ENCODE measurements around the gene TIAM2.
"Not testable (repeated sequence)": the region's sequence is repeated elsewhere in the genome, so short reads cannot be mapped to it uniquely, and the experiment has no call there.

Gene TIAM2

DNA sequence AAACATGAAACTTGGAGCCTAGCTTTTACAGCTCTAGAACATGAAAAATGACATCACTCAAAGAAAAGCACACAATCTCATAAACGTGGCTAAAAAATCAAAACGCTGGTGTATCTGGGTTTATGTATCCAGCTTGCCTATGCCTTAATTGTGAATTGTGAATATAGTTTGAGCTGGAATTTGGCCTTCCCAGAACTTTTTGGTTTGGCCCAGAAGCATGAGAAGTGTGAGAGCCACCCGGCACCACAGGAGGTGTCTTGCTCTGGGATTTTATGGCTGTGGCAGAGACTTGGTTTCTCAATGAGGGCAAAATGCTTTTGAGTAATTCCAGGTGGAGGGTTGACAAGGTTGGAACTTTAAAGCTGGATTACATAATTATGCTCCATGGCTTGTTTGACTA, 69.2 kb downstream of the TIAM2 start:
- no peak for DNase-seq

DNA sequence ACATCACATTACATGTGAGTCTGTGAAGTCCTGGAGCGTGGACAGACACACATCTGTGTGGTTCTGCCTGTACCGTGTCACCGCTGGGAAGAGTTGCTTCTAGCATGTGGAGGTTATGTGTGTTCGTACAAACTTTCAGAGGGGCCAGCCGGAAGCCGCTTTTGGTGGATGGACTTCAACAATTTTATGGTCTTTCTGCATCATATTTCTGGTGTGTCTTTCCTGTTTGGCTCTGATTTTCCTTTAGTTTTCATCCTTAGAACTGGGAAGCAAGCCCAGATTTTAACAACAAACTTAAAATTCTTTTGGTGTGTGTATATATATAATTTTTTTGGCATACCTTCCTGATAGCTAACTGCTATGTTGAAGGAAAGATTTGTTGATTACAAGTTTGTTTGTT, 71.2 kb downstream of the TIAM2 start:
- DNase-seq: no peak

DNA sequence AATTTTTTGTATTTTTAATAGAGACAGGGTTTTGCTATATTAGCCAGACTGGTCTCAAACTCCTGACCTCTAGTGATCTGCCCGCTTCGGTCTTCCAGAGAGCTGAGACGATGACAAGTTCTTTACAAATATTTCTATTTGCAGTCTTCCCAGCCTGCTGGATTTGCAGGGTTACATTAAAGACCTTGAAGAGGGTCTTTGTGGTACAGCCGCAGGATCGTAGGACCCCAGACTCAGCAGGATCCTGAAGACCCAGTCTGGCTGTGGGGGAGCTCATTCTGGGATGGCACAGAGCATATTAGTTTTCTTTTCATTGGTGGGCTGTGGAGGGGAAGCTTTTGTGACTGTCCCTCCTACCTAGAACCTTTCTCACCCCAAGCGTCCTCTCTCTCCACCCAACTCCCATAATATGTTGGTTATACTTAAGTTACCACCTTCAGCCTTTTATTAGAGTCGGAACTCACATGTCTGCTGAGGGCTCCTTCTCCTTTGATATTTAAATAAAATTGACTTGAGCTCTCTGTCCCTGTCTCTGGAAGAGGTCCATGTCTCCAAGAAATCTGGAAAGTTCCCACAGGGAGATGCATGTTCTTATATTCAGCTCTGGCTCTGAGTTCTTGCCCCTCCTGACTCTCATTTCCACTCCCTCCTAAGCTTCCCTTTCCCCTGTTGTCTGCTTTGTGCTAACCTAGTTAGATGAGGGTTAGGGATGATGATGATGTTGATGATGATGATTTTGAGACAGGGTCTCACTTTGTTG, 72.0 kb downstream of the TIAM2 start:
- no peak for DNase-seq

DNA sequence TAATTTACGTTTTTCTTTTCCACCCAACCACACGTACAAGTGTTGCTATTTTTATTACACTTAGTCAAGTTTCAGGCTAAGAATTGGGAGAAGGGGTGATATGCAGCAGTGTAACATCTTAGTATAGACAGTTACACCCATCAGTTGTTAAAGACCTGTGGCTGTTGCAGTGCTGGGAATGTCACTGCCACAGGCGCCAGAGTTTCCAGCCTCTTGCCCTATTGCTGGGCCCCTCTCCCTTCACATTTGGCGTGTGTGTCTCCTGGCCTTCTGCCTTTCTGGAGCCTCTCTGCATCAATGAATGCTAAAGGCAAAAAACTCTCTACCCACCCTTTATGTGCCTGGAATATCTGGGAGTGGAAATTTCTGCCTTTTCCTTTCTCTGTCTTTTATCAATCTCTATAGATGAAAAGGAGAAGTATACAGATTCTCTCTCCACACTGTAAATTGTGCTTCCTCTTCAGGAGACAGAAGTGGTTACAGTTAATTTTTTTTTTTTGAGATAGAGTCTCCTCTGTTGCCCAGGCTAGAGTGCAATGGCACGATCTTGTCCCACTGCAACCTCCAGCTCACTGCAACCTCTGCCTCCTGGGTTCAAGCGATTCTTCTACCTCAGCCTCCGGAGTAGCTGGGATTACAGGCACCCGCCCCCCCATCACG, 73.0 kb downstream of the TIAM2 start:
- peak; percentile 18 to 38 for DNase-seq

DNA sequence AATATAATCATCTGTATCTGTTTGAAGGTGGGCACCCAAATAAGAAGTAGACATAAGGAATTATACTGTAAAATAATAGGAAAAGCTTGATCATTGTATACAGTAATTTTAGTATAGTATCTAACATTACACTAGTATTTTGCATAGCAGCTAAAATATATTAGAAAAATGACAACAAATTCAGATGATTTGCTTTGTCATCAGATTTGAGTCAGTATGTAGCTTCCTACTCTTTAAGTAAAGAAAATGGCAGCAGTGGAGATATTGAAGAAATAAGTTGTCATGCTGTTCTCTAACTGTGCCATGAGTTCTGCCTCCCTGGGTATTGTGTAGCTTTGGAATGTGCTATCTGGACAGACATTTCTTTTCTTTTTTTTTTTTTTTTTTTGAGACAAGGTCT, 74.4 kb downstream of the TIAM2 start:
- DNase-seq: no peak

DNA sequence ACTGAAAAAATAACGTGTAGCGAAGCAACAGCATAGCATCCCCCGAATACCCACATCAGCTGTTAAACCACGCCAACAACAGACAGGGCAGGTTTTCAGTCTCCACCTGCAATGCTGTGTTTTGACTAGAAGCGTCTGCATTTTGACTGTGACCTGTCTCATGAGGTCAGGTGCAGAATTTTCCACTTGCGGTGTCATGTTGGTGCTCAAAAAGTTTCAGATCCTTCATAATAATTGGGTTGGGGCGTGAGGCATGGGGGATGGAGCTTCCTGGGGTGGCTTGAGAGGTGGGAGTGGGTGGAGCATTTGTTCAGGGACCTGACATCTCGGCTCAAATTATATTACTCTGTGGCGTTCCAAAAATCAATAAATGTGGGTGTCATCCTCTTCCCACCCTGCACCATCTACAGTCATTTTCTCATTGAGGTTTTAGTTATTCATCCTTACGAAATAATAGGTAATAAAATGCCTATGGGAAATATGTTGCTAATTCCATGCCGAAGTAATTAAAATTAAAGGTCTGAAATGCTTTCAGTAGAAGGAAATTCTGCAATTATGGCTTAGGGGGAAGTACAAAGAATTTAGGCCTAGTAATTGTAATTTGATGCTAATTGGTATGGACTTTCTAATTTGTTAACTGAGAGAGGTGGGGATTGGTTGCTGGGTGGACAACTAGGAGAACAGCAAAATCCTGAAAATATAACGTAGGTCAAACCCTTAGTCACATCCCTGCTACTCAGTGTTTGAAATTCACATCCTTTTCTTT, 81.0 kb downstream of the TIAM2 start:
- no peak for DNase-seq

DNA sequence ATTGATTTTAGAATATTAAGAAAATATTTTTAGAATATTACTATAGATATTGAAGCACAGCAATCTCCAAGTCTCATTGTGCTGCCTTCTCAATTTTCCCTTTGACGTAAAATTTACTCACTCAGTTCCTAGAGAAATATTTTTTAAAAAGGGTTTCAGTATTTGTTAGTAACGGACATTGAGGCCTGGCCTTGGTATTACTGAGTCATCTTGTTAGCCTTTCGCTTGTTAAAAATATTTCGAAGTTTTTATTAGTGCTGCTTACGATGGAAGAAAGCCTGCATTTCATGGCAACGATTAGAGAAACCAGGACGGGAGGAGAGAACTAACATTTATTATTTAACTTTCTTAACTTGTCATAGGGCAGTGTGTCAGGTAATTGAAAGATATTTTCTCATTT, 82.2 kb downstream of the TIAM2 start:
- no peak for DNase-seq

DNA sequence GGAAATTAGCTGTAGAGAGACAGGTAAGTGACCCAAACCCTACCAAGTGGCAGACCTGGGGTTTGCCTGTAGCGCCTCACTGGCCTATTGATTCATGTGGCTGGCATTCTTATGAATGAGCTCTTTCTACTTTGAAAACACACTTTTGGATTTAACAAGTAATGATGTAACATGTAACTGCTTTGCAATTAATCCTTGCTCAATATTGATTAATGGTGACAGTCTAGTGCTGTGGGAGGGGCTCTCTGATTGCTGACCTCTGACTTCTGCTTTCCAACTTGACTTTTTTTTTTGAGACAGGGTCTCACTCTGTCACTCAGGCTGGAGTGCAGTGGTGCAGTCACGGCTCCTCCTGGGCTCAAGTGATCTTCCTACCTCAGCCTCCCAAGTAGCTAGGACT, 82.7 kb downstream of the TIAM2 start:
- DNase-seq: peak in 1 of 2 donors; percentile 16

DNA sequence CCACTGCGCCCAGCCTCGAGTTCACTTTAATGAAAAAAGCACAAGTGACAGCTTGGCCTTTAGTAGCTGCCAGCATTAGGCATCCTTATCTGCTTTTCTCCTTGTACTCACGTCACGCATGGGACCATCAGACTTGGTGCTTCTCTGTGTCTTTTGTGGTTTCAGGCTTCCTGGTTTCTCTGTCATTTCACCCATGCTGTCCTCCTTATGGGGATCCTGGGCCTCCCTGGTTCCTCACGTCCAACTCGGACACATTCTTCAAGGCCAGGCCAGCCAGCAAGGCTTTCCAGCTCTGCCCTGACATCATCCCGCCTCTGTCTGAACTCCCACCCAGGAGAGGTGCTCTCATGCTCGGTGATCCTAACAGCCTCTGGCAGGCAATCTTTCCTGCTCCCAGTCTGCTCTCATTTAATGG, 83.2 kb downstream of the TIAM2 start:
- peak in 1 of 2 donors; percentile 3 for DNase-seq

DNA sequence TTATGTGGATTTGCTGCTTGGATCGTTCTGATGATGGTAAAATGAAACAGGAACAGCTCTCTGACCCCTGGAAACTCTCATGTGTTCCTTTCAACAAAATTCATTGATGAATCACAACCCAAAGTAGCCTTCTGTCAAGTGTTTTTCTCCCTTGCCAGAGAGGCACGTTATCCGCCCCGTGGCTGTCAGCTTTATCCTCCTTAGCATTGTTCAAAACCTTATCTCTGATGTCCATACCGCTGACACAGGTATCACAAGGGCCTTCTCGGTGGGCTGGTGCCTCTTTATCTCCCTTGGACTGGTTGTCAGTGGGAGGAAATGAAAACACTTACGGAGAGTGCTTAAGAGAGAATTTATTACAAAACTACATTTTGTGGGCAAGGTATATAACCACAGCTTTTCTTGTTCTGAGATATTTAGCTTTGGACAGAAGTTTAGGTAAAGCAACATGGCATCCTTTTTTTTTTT, 84.9 kb downstream of the TIAM2 start:
- no peak for DNase-seq

DNA sequence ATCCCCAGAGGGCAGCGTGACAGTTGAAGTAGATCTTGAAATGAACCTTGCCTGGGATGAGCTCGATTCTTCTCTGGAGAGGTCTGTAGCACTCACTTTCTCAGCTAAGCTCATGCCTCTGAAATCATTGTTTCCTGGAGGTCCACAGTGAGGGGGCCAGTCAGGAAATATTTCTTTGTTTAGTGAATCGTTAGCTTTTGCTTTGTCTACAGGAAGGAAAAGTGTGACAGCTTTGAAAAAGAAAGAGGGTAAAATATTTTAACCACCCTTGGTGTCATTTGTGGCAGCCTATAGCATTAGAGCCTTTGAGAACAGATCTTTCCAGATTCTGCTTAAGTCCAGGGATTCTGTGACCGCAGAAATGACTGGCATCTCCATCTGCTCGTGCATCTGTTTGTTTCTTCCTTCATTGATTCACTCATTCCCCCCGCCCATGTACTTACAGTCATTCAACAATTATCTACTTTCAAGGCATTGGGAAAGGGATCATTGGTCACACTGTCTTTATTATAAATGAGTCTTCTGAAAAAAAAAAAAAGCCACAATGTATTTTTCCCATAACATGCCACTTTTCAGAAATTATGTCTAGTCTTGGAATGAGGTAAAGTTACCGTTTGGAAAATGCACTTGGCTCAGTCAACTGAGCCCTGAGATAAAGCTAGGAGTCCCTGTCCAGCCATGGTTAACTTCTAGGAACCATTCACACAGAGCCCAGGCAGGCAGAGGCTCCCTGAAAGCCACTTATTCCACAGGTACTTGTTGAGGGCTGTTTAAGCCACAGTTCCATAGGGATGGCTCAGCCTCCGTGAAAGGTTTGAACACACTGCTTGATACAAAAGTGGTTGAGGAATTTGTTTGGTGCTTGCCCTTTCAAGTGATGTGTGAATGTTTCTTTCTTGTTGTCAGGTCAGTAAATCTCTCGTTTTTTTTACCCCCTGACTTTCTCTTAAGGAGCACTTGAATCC, 86.0 kb downstream of the TIAM2 start:
- DNase-seq: no peak

DNA sequence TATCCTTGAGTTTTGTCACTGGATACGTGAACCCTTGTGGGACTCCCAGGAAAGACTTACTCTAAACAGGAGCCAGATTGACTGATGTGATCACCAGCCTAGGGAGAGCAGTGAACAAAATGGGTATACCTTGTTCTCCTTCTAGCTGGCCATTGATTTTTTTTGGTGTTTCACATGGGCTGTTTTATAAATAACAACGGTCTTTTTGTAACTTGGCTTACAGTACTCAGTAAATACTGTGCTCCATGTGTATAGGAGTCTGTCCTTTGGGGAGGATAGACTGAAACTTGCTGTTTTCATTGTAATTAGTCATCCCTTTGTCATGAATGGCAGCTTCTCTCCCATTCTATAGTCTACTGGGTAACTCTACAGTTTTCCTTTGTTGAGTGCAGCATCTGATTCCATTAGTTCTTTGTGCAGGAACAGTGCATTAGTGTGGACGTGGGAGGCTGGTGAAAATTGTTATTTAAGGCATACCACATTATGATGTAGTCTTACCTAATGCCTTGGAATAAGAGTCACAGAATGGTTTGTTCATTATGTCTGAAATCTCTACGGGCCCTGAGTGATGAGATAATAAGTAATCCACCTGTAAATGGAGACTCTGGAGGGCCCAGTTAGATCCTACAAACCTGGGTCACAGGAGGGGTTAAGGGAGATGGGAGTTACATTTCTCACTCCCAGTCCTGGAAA, 89.5 kb downstream of the TIAM2 start:
- DNase-seq: no peak

DNA sequence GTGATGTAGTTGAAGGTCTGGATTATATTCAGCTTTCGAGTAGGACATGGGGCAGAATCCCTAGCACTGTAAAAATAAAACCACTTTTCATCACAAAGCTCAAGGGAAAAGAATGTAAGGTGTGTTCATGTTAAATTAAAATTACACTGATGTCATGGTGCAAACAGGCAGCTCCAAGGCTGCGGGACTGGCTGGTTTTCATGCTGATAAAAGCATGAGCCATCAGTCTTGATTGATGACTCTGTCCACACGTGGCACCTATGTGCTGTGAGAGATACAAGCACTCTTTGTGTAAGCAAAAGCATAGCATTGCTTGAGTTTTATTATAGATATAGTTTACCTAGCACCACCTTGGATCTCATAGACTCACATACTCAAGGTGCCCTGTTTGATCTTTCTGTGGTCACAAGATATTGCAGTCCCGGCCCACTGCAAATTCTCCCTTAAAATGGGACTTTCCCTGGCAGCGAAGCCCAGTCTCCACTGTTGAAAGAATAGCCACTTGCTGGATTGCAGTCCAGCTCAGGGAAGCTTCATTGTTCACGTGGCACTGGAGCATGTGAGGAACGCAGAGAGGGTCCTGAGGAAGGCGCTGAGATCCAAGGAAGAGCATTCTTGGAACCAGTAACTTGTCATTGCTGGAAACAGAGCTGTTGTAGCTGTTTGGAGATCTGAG, 90.6 kb downstream of the TIAM2 start:
- no peak for DNase-seq

DNA sequence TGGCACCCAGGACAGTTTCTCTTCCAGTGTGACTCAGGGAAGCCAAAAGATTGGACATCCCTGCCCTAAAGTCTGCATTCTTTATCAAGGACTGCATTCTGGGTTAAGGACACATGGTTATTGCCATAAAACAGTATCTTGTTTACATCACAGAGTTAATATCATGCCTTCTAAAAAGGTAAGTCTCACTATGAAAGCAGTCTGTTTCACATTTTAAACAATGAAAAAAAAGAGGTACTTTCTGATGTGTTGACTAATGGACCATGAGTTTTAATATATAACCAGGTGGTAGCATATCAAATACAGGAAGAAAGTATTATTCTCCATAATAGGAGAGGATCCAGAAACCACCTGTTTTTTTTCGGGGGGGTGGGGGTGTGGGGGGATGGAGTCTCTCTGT, 93.7 kb downstream of the TIAM2 start:
- DNase-seq: no peak

DNA sequence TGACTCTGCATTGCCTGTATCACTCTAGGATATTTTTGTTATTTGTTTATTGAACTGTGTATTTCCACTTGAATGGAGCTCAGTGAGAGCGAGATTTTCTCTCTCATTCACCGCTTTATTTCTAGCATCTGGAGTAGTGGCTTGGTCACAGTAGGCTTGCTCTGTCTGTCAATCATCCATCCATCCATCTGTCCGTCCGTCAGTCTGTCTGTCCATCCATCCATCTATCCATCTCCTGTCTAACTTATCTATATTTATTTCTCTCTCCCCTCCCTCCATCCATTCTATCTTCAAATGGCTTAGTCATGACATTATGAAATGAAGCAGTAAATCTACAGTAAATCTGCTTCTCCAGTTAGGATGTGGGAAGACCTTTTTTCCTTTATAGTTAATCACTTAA, 94.6 kb downstream of the TIAM2 start:
- DNase-seq: no peak

DNA sequence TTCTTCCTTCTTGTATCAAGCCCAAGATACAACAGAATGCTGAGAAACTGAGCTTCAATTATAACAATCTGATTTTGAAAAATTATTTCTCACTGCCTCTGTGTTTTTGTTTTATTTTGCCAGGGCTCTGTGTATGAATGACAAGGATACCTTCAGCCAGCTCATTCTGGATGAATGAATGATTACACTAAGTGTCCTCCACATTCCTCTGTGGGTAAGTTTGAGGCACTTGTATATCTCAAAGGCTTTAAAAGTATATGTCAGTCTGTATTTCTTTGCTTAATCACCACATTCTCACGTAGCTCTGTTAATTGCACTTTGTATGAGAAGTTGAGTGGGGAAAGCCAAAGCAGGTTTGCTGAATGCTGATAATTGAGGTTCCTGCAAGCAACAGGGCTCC, 95.1 kb downstream of the TIAM2 start:
- no peak for DNase-seq

DNA sequence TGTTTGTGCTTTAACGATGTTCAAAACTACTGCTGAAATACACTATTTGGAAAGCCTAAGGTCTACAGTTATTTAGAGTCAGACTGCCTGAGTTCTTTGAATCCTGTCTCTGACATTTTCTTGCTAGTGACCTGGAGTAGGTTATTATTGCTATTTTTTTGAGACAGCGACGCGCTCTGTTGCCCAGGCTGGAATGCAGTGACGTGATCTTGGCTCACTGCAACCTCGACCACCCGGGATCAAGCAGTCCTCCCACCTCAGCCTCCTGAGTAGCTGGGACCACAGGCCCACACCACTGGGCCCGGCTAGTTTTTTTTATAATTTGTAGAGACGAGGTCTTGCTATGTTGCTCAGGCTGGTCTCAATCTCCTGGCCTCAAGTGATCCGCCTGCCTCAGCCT, 96.6 kb downstream of the TIAM2 start:
- no peak for DNase-seq

DNA sequence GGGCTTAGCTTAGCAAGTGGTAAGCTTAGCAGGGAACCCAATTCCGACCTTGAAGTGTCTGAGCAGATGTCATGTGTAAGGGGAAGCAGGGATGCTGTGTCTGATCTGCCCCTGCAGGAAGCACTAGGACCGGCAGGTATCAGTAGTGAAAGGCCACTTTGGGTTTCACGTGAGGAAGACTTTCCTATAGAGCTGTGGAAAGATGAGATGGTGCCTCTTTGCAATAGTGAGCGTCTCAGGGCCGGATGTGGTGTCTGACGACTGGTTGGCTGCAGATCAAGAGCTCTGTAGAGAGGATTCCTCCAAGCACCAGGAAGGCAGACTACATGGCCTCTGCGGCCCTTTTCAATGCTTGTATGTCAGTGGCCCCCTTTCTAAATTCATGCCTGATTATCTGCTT, 98.3 kb downstream of the TIAM2 start:
- no peak for DNase-seq

DNA sequence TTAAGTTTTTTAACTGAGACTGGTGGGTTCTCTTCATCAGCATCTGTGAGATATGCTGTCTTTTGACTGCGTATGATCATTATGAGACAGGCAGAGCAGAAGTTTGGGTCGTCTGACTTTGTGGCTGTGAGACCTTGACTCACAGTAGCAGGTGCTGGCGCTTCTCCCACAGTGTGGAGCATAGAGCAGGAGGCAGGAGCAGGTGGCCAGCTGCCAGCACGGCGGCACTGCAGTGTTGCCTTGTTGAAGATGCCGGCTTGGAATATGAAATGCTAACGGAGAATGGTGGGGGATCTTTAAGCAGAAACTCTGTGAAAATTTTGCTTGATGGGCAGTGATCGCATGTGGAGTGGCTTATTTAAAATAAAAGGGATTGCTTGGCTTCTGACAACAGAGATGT, 105.0 kb downstream of the TIAM2 start:
- DNase-seq: no peak

DNA sequence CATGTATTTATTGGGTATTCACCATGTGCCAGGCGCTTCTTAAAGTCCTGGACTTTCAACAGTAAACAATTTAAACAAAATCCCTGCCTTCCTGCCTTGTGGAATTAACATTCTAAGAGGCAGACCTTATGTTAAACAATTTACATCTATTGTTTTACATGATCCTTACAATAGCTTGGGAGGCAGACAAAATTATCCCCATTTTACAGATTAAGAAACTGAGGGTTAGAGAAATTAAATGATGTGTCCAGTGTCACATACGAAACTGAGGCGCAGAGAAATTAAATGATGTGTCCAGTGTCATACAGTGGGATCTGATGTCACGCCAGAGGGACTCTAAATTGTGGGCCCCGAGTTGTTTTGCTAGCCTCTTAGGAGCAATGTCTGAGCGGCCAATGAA, 105.5 kb downstream of the TIAM2 start:
- DNase-seq: no peak

DNA sequence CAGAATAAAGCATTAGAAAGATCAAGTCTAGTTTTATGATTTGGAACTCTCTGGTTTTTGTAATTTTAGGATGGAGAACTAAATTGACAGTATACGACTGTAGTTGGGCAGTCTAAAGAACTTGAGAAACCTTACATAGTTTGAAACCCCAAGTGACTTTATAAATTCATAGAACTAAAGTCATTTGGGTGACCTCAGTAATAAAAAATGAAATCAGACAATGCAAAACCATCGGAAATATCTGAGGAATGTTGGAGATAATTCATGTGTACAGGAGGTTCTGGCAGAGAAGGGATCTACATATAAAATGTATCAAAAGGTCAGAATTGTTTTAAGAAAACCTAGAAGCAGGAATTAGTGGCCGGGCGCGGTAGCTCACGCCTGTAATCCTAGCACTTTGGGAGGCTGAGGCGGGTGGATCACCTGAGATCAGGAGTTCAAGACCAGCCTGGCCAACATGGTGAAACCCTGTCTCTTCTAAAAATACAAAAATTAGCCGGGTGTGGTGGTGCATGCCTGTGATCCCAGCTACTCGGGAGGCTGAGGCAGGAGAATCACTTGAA, 108.0 kb downstream of the TIAM2 start:
- not testable (repeated sequence) for DNase-seq
